Measurements from ENCODE around the gene FMNL2.
"Not testable (repeated sequence)": the region's sequence is repeated elsewhere in the genome, so short reads cannot be mapped to it uniquely, and the experiment has no call there.

FMNL2 gene

GRCh38 chr2:152499896-152500735, 165.1 kb downstream of the FMNL2 start:
- DNase-seq = no peak

GRCh38 chr2:152500772-152501171, 165.8 kb downstream of the FMNL2 start:
- DNase-seq = no peak

DNA sequence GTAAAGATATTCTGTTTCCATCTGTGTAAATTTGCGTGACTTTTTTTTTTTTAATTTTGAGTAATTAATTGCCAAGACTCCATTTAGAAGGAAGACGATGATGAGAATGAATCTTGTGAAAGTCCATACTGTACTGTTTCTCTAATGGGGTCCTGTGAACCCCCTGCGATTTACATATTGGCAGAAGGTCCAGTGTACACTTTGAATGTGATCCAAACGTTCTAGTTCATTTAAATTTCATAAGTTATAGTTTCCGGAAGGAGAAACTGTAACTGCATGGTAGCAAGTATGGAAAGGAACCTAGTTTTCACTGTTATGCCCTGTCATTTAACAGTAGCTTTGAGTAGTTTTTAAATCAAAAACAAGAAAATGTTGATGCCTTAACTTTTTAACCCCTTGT, 166.7 kb downstream of the FMNL2 start:
- no peak for DNase-seq

GRCh38 chr2:152504618-152505017, 169.6 kb downstream of the FMNL2 start:
- DNase-seq = no peak

GRCh38 chr2:152505495-152505906, 170.5 kb downstream of the FMNL2 start:
- no peak for DNase-seq

DNA sequence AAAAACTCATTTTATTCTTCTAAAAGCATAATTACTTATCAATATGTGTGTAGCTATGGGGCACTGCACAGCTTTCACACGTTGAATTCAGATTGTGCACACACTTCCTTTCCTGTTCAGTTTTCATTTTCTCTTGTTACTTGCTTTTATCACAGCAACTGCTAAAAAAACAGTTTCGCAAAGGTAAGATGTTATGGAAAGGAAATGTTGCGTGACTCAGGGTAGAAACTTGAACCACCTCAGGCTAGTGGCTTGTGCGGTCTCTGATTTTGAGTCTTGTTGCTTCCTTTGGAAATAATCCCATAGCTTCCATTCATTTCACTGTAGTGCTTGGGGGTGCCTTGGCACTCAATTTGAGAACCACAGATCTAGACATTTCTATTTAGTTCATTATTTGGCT, 171.9 kb downstream of the FMNL2 start:
- no peak for DNase-seq

GRCh38 chr2:152507907-152508306, 172.9 kb downstream of the FMNL2 start:
- no peak for DNase-seq

DNA sequence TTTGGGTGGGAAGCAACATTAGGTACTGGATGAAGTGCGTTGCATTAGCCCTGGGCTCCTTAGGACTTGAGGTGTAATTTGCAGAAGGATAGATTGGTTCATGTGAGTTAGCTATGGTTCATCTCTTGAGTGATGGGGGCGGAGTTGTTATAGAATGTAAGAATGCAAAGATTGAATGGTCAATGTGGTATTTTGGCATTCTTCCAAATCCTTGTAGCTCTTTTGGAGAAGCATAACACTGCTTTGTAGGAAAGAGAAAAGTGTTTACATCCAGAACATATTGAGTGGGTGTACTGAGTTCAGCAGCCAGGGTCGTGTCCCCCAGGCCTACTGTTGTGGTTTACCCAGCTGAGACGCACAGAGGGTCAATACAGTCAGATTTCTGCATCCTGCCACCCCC, 173.5 kb downstream of the FMNL2 start:
- DNase-seq = no peak

- no peak for DNase-seq
These were observed 175.0 kb downstream of the FMNL2 start for GRCh38 chr2:152509772-152510491.

DNA sequence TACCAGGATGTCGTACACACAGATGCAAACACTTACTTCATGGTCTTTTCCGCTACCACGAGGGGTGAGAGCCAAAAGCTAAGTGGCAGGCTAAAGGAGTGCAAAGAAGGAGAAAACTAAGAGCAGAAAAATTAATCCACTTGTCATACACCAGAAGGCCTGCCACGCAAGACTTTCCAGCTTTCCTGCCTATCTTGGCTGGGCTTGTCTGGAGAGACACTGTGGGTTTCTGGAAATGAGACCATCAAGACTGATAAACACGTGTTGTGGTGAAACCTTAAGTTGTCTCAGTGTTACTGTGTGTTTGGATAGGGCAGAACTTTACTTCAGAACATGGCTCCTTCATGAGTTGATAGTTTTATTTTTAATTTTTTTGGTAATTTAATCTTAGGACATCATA, 175.6 kb downstream of the FMNL2 start:
- DNase-seq = no peak

DNA sequence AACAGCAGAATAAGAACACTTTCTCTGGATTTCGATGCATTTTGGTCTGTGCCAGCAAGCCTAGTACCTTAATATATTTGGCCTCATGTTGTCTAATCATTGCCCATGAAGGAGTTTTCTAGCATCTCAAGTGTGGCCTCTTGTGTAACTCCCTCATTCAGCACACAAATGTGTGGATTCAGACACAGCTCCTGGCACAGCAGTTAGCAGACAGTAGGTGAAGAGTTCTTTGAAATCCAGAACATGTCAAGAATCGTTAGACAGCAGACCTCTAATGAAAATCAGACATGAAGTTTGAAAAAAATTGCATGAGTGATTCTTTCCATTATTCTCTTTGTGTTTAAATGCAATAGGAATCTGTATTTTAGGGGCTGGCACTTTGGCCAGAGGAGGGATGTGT, 177.0 kb downstream of the FMNL2 start:
- no peak for DNase-seq

DNA sequence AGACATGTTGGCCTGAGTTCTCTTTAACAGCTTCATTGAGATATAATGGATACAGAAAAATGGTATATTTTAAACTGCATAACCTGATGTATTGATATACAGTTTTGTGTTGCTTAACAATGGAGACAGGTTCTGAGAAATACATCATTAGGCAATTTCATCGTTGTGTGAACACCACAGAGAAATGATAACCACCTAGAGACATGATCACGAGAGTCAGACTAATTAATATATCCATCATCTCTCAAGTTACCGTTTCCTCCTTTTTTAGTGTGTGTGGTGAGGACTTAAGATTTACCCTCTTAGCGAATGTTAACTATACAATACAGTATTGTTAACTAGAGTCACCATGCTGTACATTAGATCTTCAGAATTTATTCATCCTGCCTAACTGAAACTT, 178.1 kb downstream of the FMNL2 start:
- no peak for DNase-seq

GRCh38 chr2:152513681-152514080, 178.7 kb downstream of the FMNL2 start:
- no peak for DNase-seq

GRCh38 chr2:152518034-152518433, 183.1 kb downstream of the FMNL2 start:
- DNase-seq = no peak

GRCh38 chr2:152518641-152519580, 183.9 kb downstream of the FMNL2 start:
- no peak for DNase-seq

DNA sequence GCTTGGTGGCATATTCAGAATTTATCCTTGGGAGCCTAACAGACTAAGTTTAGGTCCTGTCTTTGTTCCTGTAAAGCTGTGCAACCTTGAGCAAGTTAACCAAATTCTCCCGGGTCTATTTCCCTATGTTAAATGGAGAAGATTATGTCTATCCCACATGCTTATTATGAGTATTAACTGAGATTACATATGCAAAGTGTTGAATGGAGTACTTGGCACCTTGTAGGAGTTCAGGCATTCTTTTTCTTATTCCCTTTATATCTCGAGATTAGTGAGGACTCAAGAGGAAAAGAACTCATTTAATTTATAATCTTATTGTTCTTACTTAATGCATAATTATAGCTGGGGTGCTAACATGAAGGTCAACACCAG, 184.6 kb downstream of the FMNL2 start:
- no peak for DNase-seq

- DNase-seq = no peak
These were observed 185.8 kb downstream of the FMNL2 start for GRCh38 chr2:152520759-152521158.

GRCh38 chr2:152522446-152522845, 187.5 kb downstream of the FMNL2 start:
- DNase-seq = not testable (repeated sequence)

GRCh38 chr2:152523091-152523490, 188.1 kb downstream of the FMNL2 start:
- no peak for DNase-seq

GRCh38 chr2:152525277-152525838, 190.4 kb downstream of the FMNL2 start:
- no peak for DNase-seq

GRCh38 chr2:152529420-152530115, 194.6 kb downstream of the FMNL2 start:
- DNase-seq = no peak

DNA sequence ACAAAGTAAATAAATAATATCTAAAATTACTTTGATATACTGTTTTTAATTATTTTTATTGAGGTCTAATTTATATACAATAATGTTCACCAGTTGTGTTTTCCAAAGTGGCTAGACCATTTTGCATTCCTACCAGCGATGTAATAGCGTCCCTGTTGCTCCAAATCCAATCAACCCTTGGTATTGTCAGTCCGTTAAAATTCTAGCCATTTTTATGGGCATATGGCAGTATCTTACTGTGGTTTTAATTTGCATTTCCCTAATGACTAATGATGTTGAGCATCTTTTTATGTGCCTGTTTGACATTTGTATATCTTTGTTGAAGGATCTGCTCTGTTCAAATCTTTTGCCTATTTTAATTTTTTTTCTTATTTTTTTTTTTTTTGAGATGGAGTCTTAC, 197.3 kb downstream of the FMNL2 start:
- no peak for DNase-seq
